HG03280 (cell line): Measurements from ENCODE around the gene GANAB.

ENCODE experiments used
- ATAC-seq: cut with Tn5 transposase; IDR thresholded peaks from one replicate; pipeline ENCODE4 v1.9.1; 2021; ENCODE audit warnings: mild to moderate bottlenecking, moderate library complexity; ENCODE audit not compliant: unreplicated experiment

Gene GANAB

GRCh38 chr11:62577046-62577714 is 69.2 kb downstream of the GANAB start:
- ATAC-seq = no peak

GRCh38 chr11:62575837-62576236 is 70.6 kb downstream of the GANAB start:
- ATAC-seq = no peak

DNA sequence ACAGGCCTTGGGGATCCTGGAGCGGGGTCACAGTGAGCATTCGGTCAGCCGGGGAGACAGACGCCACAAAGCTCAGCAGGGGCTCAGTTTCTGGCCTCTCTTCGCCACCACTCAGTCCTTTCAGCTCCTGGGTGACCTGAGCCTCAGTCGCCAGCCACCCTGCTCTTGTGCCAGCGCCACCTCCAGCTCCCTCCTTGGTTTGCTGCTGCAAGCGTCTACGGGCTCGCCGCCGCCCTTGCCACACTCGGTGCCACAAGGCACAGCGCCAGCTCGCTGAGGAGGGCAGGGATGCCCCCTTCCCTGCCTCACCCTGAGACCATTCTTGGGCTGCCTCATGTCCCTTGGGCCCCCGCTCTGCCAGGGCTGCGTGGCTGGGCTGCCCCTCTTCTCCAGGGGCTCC is 71.3 kb downstream of the GANAB start:
- no peak for ATAC-seq
